NB4 (cell line): ENCODE results near the gene CDK5RAP3.

Experiments
- POLR2A ChIP-seq: IDR thresholded peaks from 2 replicates; pipeline ENCODE4 v1.6.1; 2011; ENCODE audit warnings: mild to moderate bottlenecking; ENCODE audit not compliant: insufficient read length; ENCODE audit errors: extremely low read depth
- TF ChIP-seq, protein P1 (sequence below): IDR thresholded peaks from one replicate; pipeline ENCODE4 v1.5.1; 2012; ENCODE audit warnings: low read depth, low read length
- TF ChIP-seq, protein P2 (sequence below): IDR thresholded peaks from 2 replicates; pipeline ENCODE4 v1.6.1; 2011; ENCODE audit warnings: low read depth, low read length

DNA sequence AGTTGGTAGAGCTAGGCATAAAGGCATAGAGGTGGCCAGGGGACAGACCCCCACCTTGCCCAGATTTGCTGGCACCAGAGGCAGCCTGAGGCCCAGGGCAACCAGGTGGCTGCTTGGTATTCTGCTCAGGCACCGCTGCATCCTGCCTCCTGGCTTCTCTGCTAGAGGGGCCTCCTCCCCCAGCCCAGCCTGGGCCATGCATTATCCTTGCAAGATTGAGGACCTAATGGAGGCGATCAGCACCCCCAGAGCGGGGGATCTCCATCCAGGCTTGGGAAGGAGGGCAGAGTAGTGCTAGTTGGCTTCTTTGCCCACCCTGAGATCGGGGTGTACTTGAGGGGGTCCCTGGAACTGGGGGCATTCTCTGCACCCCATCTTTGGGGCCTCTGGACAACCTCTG lies 23.8 kb downstream of the CDK5RAP3 start:
- TF ChIP-seq, protein P1, sequence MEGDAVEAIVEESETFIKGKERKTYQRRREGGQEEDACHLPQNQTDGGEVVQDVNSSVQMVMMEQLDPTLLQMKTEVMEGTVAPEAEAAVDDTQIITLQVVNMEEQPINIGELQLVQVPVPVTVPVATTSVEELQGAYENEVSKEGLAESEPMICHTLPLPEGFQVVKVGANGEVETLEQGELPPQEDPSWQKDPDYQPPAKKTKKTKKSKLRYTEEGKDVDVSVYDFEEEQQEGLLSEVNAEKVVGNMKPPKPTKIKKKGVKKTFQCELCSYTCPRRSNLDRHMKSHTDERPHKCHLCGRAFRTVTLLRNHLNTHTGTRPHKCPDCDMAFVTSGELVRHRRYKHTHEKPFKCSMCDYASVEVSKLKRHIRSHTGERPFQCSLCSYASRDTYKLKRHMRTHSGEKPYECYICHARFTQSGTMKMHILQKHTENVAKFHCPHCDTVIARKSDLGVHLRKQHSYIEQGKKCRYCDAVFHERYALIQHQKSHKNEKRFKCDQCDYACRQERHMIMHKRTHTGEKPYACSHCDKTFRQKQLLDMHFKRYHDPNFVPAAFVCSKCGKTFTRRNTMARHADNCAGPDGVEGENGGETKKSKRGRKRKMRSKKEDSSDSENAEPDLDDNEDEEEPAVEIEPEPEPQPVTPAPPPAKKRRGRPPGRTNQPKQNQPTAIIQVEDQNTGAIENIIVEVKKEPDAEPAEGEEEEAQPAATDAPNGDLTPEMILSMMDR = no peak
- no peak for TF ChIP-seq POLR2A
- TF ChIP-seq, protein P2, sequence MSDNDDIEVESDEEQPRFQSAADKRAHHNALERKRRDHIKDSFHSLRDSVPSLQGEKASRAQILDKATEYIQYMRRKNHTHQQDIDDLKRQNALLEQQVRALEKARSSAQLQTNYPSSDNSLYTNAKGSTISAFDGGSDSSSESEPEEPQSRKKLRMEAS = no peak
